T-helper 2 cell (primary cell): Measurements from ENCODE around the gene DMD.
A peak's percentile ranks its signal among the peaks of the same experiment; 100 is the strongest.

Experiments
- DNase-seq, 5 experiments: peaks; one replicate each; pipeline versions ENCODE4 v3.0.0 to v3.0.0-alpha.2; 2012 to 2022

The DMD gene

GRCh38 chrX:31319586-31319985 is 1891.8 kb downstream of the DMD start:
- no peak for DNase-seq

- DNase-seq = no peak
Observed at GRCh38 chrX:31318866-31319265, 1892.5 kb downstream of the DMD start.

GRCh38 chrX:31316340-31316991 is 1894.9 kb downstream of the DMD start:
- DNase-seq = peak in 1 of 5 experiments; percentile 47

GRCh38 chrX:31314921-31315320 is 1896.4 kb downstream of the DMD start:
- DNase-seq = no peak

GRCh38 chrX:31307952-31308351 is 1903.4 kb downstream of the DMD start:
- DNase-seq = no peak

GRCh38 chrX:31302573-31303075 is 1908.7 kb downstream of the DMD start:
- DNase-seq = no peak

- DNase-seq = no peak
Observed at GRCh38 chrX:31301941-31302340, 1909.4 kb downstream of the DMD start.

GRCh38 chrX:31301203-31301602 is 1910.1 kb downstream of the DMD start:
- DNase-seq = no peak

GRCh38 chrX:31298916-31299315 is 1912.4 kb downstream of the DMD start:
- no peak for DNase-seq

GRCh38 chrX:31297881-31298280 is 1913.5 kb downstream of the DMD start:
- no peak for DNase-seq

GRCh38 chrX:31294475-31294874 is 1916.9 kb downstream of the DMD start:
- no peak for DNase-seq

- peak in 1 of 5 experiments; percentile 11 for DNase-seq
Observed at GRCh38 chrX:31293409-31293808, 1917.9 kb downstream of the DMD start.

- DNase-seq = no peak
Observed at GRCh38 chrX:31291131-31291530, 1920.2 kb downstream of the DMD start.

GRCh38 chrX:31287861-31288260 is 1923.5 kb downstream of the DMD start:
- DNase-seq = no peak

GRCh38 chrX:31280580-31280979 is 1930.8 kb downstream of the DMD start:
- no peak for DNase-seq

GRCh38 chrX:31279359-31279758 is 1932.0 kb downstream of the DMD start:
- no peak for DNase-seq

- DNase-seq = no peak
Observed at GRCh38 chrX:31272472-31272775, 1938.9 kb downstream of the DMD start.

- DNase-seq = no peak
Observed at GRCh38 chrX:31271615-31272471, 1939.5 kb downstream of the DMD start.

GRCh38 chrX:31269914-31270313 is 1941.4 kb downstream of the DMD start:
- DNase-seq = no peak

GRCh38 chrX:31268359-31268758 is 1943.0 kb downstream of the DMD start:
- DNase-seq = no peak

- peak in 2 of 5 experiments; percentile 8 to 34 for DNase-seq
Observed at GRCh38 chrX:31266203-31267076, 1944.9 kb downstream of the DMD start.

GRCh38 chrX:31265383-31265782 is 1946.0 kb downstream of the DMD start:
- DNase-seq = no peak

GRCh38 chrX:31260351-31260750 is 1951.0 kb downstream of the DMD start:
- DNase-seq = no peak
